Urinary bladder (tissue), 4 donors: Measurements from ENCODE around the gene NPAS3. TPM values are rescaled to one million over a fixed set of nuclear protein-coding genes. Genes with fewer than 3 reads are reported as not detected.

Experiments used
- DNase-seq: peaks from one replicate; pipeline ENCODE4 v3.0.0-alpha.2; 2015; ENCODE audit errors: extremely low spot score
- H3K27ac ChIP-seq: one replicate; pipeline ENCODE4 v1.5.1; 2013; ENCODE audit warnings: low read depth, mild to moderate bottlenecking, moderate library complexity
- H3K36me3 ChIP-seq: one replicate; pipeline ENCODE4 v1.6.1; 2013; ENCODE audit warnings: mild to moderate bottlenecking, moderate library complexity; ENCODE audit not compliant: insufficient read depth
- H3K4me1 ChIP-seq: one replicate; pipeline ENCODE4 v1.6.1; 2013; ENCODE audit warnings: mild to moderate bottlenecking, moderate library complexity; ENCODE audit not compliant: insufficient read depth
- H3K4me3 ChIP-seq: one replicate; pipeline ENCODE4 v1.5.1; 2013; ENCODE audit warnings: low read depth, low read length
- WGBS: extraction: QIAGEN DNeasy Blood & Tissue Kit; methylation state at CpG from one replicate; pipeline ENCODE4 v1.1.7; 2013; 5-methylcytosine and 5-hydroxymethylcytosine counted together
- polyA plus RNA-seq: library from polyadenylated mRNA; stranded (reverse); fragments of 200-250 nt; gene quantifications from one replicate; pipeline ENCODE4 v1.2.3, GENCODE V29; 2013
- total RNA-seq: library from RNA; depleted of rRNA; stranded (reverse); fragments of >200 nt; gene quantifications from one replicate; pipeline ENCODE4 v1.2.3, GENCODE V29; 2014
- donor health status: healthy with polysubstance abuse.
- donor health status: healthy.

NPAS3 gene
- total and polyA plus RNA-seq, 2 donors: 1.0 to 7.1 TPM

- no peak overlapping the region for H3K4me3 ChIP-seq
- WGBS: 96% methylated on average over 1 of the region's 1 CpG
- H3K36me3 ChIP-seq: no peaks in the 10 kb centered on the region
- H3K4me1 ChIP-seq: no peaks in the 10 kb centered on the region
- no peak for DNase-seq
- H3K27ac ChIP-seq: no peak overlapping the region
Measured at GRCh38 chr14:33847066-33847465, 908.4 kb downstream of the NPAS3 start.

- DNase-seq: no peak
- H3K4me3 ChIP-seq: no peak overlapping the region
- no peaks in the 10 kb centered on the region for H3K4me1 ChIP-seq
- no peaks in the 10 kb centered on the region for H3K36me3 ChIP-seq
- WGBS: 94% methylated on average over 5 of the region's 5 CpGs
- no peak overlapping the region for H3K27ac ChIP-seq
Measured at GRCh38 chr14:33848009-33848408, 909.3 kb downstream of the NPAS3 start.

- H3K4me3 ChIP-seq: no peak overlapping the region
- no peak overlapping the region for H3K27ac ChIP-seq
- no peaks in the 10 kb centered on the region for H3K4me1 ChIP-seq
- no peaks in the 10 kb centered on the region for H3K36me3 ChIP-seq
- DNase-seq: no peak
- 79% methylated on average over 8 of the region's 8 CpGs for WGBS
Measured at GRCh38 chr14:33848706-33849454, 910.2 kb downstream of the NPAS3 start.

GRCh38 chr14:33849455-33849801 is 910.7 kb downstream of the NPAS3 start:
- no peak overlapping the region for H3K4me3 ChIP-seq
- H3K27ac ChIP-seq: no peak overlapping the region
- 98% methylated on average over 1 of the region's 1 CpG for WGBS
- DNase-seq: no peak
- H3K36me3 ChIP-seq: no peaks in the 10 kb centered on the region
- no peaks in the 10 kb centered on the region for H3K4me1 ChIP-seq

- Histone ChIP-seq H3K36me3 (no peaks in the 10 kb centered on the region), H3K27ac (no peak overlapping the region), H3K4me1 (no peaks in the 10 kb centered on the region), H3K4me3 (no peak overlapping the region)
- no peak for DNase-seq
- 92% methylated on average over 7 of the region's 7 CpGs for WGBS
Measured at GRCh38 chr14:33850826-33851225, 912.1 kb downstream of the NPAS3 start.

GRCh38 chr14:33851366-33851765 is 912.7 kb downstream of the NPAS3 start:
- Histone ChIP-seq H3K4me1 (no peaks in the 10 kb centered on the region), H3K36me3 (no peaks in the 10 kb centered on the region), H3K27ac (no peak overlapping the region), H3K4me3 (no peak overlapping the region)
- WGBS: 88% methylated on average over 6 of the region's 6 CpGs
- DNase-seq: no peak

GRCh38 chr14:33851931-33852330 is 913.3 kb downstream of the NPAS3 start:
- no peak for DNase-seq
- H3K4me3 ChIP-seq: no peak overlapping the region

More at GRCh38 chr14:33851931-33852330, 913.3 kb downstream of the NPAS3 start:
- no peaks in the 10 kb centered on the region for H3K36me3 ChIP-seq
- H3K4me1 ChIP-seq: no peaks in the 10 kb centered on the region
- no peak overlapping the region for H3K27ac ChIP-seq
- WGBS: 71% methylated on average over 5 of the region's 5 CpGs
